ENCODE measurements around the gene SNAP25.

The SNAP25 gene

GRCh38 chr20:10218536-10219451, at the start of gene SNAP25:
Gene SNAP25, plus strand, starts transcription at chr20:10218830. Its CDS starts 56,662 bp downstream, at chr20:10275492.
- no peak within 1 kb of the TSS for H3K27ac ChIP-seq
- POLR2A ChIA-PET (ENCODE audit: low non-redundant PET), result no interaction called here
- TF ChIP-seq, protein P1, sequence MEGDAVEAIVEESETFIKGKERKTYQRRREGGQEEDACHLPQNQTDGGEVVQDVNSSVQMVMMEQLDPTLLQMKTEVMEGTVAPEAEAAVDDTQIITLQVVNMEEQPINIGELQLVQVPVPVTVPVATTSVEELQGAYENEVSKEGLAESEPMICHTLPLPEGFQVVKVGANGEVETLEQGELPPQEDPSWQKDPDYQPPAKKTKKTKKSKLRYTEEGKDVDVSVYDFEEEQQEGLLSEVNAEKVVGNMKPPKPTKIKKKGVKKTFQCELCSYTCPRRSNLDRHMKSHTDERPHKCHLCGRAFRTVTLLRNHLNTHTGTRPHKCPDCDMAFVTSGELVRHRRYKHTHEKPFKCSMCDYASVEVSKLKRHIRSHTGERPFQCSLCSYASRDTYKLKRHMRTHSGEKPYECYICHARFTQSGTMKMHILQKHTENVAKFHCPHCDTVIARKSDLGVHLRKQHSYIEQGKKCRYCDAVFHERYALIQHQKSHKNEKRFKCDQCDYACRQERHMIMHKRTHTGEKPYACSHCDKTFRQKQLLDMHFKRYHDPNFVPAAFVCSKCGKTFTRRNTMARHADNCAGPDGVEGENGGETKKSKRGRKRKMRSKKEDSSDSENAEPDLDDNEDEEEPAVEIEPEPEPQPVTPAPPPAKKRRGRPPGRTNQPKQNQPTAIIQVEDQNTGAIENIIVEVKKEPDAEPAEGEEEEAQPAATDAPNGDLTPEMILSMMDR (conservative IDR thresholded peaks at IDR 0.05; ENCODE audit: low read depth), result no peak
- DNase-seq (ENCODE audit: low spot score), result peak; percentile 68
- CTCF ChIA-PET, result no interaction called here

DNA sequence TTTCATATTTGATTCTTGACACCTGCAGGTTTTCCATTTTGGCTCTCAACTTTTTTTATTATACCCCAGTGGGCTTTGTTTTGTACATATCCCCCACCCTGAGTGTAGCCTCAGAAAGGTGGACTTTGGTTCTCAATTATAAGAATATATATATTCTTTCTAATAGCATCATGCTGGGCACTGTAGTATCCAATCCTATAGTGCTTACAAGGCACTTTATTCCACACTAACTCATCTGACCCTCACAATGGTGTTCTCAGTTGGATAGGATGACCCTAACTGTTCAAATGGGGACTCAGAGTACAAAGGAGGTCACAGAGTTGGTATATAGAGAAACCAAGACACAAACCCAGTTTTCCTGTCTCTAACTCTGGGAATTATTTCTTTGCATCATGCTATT, 48.9 kb upstream of the SNAP25 start:
- no peak overlapping the region for H3K27ac ChIP-seq
- CTCF ChIA-PET, result interaction anchor here (0.6 kb wide), 1 partner anchor 222 kb away, joined by 3 read pairs; no protein-coding TSS in a partner anchor
- TF ChIP-seq, protein P1 (conservative IDR thresholded peaks at IDR 0.05; ENCODE audit: low read depth), result no peak
- POLR2A ChIA-PET (ENCODE audit: low non-redundant PET), result no interaction called here
- DNase-seq (ENCODE audit: low spot score), result no peak

- no peak overlapping the region for H3K27ac ChIP-seq
- TF ChIP-seq, protein P1 (conservative IDR thresholded peaks at IDR 0.05; ENCODE audit: low read depth), result no peak
- DNase-seq (ENCODE audit: low spot score), result no peak
- ChIA-PET CTCF (interaction anchor here (0.6 kb wide), 1 partner anchor 222 kb away, joined by 3 read pairs; no protein-coding TSS in a partner anchor), POLR2A (ENCODE audit: low non-redundant PET) (no interaction called here)
These were observed 48.4 kb upstream of the SNAP25 start for GRCh38 chr20:10170261-10170660.

- H3K27ac ChIP-seq, result no peak overlapping the region
- peak; percentile 41 for DNase-seq (ENCODE audit: low spot score)
- CTCF ChIA-PET, result interaction anchor here (0.6 kb wide), 3 partner anchors 10 to 221 kb away, joined by 3 to 5 read pairs (median 3); no protein-coding TSS in a partner anchor
- POLR2A ChIA-PET (ENCODE audit: low non-redundant PET), result no interaction called here
- TF ChIP-seq, protein P1 (conservative IDR thresholded peaks at IDR 0.05; ENCODE audit: low read depth), result no peak
These were observed 46.5 kb upstream of the SNAP25 start for GRCh38 chr20:10171864-10172751.

DNA sequence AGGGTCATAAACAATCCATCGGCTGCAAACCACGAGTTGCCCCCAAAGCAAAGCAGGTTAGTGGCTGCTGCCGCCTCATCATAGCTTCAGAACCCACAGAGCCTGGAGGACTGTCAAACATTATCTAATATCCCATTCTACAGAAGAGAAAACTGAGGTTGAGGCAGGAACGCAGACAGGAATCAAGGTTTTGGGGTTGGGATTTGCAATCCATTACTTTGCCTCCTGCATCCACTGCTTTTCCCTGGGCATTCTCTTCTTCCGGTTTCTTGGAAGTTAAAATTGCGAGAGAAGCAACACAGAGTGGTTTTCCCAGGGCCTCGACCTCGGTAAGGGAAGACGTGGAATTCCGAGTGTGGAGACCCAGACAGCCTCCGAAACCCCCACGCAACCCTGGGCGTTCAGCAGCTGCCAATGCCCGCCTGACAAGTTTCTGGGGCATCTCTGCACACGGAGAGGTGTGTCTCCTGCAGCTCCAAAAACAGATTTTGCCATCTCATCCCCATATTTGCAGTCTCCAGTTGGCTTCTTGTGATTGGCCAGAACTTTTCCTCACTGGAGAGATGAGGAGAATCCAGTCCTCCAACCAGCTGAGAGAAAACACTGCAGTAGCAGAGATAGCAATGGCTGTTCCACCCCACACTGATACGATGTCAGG, 45.5 kb upstream of the SNAP25 start:
- ChIA-PET POLR2A (ENCODE audit: low non-redundant PET) (no interaction called here), CTCF (no interaction called here)
- no peak overlapping the region for H3K27ac ChIP-seq
- no peak for DNase-seq (ENCODE audit: low spot score)
- TF ChIP-seq, protein P1 (conservative IDR thresholded peaks at IDR 0.05; ENCODE audit: low read depth), result no peak

GRCh38 chr20:10174400-10174799, 44.2 kb upstream of the SNAP25 start:
- DNase-seq (ENCODE audit: low spot score), result no peak

More at GRCh38 chr20:10174400-10174799, 44.2 kb upstream of the SNAP25 start:
- POLR2A ChIA-PET (ENCODE audit: low non-redundant PET), result no interaction called here
- CTCF ChIA-PET, result no interaction called here
- TF ChIP-seq, protein P1 (conservative IDR thresholded peaks at IDR 0.05; ENCODE audit: low read depth), result no peak
- no peak overlapping the region for H3K27ac ChIP-seq

All from RWPE1 (cell line).